Limb (tissue), 2 donors: ENCODE data around the gene SLC15A3.
"Not testable (repeated sequence)": the region's sequence is repeated elsewhere in the genome, so short reads cannot be mapped to it uniquely, and the experiment has no call there.

ENCODE experiments used
- DNase-seq, 2 donors: peaks; one replicate each; pipeline ENCODE4 v3.0.0-alpha.2; 2016; ENCODE audit errors: extremely low spot score in 2 of 2

Gene SLC15A3

GRCh38 chr11:60914633-60915247 lies 37.2 kb downstream of the SLC15A3 start:
- peak; percentile 53 to 76 for DNase-seq

DNA sequence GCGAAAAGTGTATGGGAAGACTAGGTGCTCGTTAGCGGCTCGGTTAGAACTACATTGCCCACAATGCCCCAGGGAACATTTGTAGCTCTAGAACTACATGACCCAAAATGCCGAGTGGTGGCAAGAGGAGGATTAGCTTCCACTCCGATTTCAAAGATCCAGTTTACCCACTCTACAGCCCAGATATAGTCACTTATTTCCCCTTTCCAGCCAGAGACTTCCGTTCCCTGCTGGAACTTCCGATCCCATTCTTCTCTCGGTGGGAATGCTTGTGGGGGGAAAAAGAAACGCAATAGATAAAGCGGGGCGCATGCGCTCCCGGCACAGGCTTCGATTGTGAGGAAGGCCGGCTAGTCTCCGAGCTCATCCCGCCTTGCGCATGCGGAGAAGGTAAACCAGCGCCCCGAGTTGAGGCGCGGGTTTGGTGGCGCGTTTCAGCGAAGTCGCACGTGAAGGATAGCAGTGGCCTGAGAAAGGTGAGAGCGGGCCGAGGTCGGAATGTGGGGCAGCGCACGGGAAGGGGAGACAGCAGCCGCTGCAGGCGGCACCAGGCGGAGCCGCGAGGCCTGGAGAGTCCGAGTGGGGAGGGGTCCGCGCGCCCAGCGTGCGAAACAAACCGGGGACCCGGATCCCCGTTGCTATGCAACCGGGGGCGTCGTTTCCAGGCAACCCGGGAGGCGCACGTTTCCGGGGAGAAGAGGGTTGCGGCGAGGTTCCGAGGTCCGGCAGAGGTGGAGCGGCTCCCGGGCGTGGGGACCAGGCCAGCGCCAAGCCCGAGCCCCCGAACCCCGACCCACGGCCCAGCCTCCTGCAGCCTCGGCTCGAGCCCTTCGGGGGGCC lies 38.0 kb downstream of the SLC15A3 start, which contains the start of gene TMEM109:
Gene TMEM109, plus strand, starts transcription at position 366 of the 840 bp plus-strand sequence. CDS start 5,536 bp downstream, outside the sequence.
- DNase-seq: peak; percentile 91 to 93

DNA sequence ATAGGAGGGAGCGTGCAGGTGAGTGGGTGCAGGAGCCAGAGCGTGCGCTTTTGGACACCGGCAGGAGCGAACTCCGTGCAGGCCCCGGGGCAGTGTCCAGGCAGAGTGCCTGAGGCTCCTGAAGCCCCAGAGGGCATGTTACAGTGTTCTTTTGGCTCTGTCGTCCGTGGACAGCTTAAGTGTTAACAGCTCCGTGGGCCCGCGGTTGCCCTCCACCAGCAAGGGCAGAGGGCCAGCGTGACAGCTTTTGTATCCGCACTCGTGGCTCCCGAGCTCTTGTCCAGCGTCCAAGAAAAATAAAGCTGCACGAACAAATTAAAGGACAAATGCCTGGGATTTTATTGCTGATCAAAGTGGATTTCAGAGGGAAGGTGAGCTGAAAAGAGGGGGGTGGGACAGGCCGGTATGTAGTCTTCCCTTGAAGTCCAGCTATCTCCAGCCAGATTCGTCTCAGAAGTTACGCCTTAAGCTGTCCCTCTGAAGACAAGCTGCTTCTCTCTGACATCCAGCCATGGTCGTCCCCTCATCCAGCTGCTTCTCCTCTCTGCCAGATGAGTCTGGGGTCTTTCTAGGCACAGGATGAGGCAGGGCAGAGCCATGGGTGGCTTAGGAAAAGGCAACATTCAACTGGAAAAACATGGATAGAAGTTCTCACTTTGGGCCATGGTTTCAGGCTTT lies 39.0 kb downstream of the SLC15A3 start:
- DNase-seq: no peak

GRCh38 chr11:60912223-60912850 lies 39.6 kb downstream of the SLC15A3 start:
- DNase-seq: no peak

- DNase-seq: no peak
These were observed 41.1 kb downstream of the SLC15A3 start for GRCh38 chr11:60910711-60911380.

GRCh38 chr11:60910281-60910687 lies 41.7 kb downstream of the SLC15A3 start:
- DNase-seq: no peak

DNA sequence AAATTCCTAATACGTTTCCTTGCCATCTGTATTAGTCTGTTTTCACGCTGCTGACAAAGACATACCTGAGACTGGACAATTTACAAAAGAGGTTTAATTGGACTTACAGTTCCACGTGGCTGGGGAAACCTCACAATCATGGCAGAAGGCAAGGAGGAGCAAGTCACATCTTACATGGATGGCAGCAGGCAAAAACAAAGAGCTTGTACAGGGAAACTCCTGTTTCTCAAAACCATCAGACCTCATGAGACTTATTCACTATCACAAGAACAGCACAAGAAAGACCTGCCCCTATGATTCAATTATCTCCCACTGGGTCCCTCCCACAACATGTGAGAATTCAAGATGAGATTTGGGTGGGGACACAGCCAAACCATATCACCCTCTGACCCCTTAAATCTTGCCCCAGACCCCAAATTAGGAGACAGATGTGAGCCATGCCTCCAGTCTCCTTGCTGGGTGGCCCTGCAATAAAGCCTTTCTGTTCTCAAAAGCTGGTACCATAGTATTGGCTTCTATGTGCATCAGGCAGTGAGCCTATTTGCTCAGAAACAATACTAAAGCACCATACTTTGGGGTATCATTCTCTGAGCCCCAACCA lies 42.2 kb downstream of the SLC15A3 start:
- DNase-seq: not testable (repeated sequence)

DNA sequence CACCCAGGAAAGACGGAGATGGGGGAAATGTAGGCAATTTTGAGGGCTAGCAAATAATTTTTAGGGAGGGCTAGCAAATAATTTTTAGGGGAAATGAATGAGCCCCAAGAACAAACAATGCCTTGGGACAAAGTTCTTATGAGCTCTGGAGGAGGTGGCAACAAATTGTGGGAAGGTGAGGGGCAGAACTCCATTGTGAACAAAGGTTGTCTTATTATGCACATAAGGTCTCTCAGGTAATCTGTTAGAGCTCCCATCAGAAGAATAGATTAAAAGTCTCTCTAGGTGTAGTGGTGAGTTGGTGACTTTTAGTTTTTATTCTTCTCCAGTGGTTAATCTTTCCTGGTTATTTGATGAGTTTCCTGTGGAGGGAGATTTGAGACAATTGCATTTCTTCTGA lies 43.2 kb downstream of the SLC15A3 start:
- DNase-seq: no peak

DNA sequence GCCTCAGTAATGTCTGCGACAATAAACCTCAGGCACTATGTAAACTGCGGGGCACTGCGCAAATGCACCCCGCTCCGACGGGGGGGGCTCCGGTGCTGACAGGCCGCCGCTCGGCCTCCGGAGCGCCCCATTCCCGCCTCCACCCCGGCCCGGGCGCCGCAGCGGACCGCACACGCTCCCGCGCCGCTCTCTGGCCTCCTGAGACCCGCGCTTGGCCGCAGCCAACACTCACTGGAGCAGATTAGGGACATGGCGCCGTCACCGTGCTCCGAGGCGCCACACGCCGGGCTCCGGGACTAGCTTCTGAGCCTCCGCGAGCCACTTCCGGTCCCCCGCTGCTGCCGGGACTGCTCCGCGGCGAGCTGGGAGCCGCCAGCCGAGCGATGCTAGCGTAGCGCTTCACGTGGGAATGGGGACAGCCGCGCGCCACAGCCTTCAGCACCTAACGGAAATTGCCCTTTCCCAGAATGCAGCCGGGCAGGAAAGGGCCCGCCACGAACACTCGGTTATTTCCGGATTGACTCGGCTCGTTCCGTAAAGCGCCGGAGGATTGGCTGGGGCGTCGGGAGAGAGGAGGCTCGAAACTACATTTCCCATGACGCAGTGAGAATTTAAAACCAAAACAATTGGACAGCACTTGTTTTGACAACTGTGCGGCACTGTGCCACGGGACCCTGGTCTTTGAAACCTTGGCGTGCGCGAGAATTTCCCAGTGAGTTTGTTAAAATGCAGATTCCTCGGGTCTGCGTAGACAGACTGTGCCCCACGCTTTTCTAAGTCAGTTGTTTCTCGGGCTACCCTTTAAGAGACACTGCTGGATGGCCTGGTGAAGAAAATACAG lies 45.6 kb downstream of the SLC15A3 start, which contains the start of gene PRPF19:
Gene PRPF19, minus strand, starts transcription at position 454 of the 841 bp plus-strand sequence. Its CDS starts 203 bp downstream, at position 251.
- DNase-seq: peak; percentile 98 to 99

DNA sequence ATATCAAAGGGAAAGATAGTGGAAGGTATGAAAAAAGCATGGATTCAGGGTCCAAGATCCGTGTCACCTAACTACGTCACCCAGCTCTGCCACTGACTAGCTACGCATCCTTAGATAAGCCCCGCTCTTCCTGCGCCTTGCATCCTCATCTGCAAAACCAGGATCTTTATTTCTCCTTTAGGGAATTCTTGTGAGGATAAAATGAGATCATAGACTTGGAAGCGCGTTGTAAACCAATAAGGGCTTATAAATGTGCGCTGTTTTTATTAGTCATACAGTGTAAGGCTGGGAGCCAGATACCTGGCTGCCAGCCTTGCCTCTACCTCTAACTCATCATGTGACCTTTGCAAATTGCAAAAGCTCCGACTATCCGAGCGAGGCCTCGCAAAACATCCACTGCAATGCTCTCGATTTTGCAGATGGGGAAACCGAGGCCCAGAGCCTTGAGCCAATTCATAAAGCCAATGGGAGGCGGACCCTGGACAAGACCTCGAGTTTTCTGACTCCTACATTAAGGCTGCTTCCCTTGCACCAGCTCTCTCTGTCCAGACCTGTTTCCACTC lies 46.3 kb downstream of the SLC15A3 start:
- no peak for DNase-seq

DNA sequence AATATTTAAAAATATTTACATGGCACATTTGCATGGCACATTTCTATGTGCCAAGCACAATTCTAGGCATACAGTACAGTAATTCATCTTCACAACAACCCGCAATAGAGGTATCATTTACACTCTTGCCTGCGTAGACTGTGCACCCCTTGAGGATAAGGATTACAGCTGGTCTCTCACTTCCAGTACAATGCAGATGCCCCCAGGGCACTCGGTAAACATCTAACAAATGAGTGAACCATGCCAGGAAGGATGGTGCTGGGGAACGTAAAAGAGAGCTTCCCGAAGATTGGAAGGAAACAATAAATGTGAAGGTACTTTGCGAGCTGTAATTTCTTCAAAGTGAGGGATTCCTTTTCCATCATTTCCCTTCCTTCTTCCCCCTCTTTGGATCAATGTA lies 46.9 kb downstream of the SLC15A3 start:
- DNase-seq: no peak

DNA sequence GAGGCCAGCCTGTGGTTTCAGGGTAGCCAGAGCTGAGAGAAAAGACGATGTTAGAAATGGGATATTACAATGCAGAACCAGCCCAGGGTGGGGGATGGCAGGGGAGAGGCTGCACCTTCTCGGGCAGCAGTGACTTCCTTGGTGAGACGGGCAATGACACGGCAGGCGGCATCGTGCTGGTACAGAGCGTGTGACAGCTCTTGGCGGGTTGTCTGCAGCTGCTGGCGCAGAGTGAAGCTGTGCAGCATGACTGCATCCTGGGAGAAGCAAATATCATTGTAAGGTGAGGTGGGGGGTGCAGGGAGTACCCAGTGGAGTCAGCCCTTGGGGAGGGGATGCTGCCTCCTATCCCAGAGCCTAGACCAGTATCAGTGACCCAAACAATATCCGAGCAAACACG lies 49.4 kb downstream of the SLC15A3 start:
- DNase-seq: no peak

DNA sequence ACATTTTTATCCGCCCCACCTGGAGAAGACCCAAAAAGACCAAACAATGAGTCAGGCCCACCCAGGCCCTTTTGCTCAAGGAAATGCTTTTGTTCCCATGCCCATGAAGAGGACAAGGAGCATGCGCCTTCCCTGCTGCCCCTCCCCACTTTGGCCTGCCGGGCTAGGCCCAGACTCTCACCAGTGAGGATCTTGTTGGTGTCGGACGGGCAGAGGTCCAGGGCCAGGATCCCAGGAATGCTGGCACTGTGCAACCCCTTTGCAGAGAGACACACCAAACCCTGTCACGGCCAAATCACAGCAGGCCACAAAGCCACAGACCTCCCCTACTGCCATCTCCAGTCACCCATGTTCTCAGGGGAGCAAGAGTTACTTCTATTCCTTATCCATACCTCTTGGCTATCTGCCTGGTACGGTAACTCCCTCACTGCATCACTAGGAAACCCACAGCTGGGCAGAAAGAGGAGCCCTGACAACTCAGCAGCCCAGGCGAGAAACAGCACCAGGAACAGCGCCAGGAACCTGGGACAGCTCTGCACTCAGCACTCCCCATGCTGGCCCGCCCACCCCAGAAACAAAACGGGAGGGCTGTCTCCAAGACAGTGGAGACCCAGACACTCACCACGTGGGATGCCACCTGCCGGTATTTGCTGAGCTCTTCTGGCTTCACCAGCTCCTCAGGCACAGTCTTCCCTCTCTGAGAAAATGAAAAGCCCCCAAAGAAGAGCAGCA lies 51.1 kb downstream of the SLC15A3 start:
- DNase-seq: no peak

GRCh38 chr11:60899977-60900376 lies 52.0 kb downstream of the SLC15A3 start:
- no peak for DNase-seq

GRCh38 chr11:60899046-60899936 lies 52.7 kb downstream of the SLC15A3 start:
- DNase-seq: peak in 1 of 2 donors; percentile 53

DNA sequence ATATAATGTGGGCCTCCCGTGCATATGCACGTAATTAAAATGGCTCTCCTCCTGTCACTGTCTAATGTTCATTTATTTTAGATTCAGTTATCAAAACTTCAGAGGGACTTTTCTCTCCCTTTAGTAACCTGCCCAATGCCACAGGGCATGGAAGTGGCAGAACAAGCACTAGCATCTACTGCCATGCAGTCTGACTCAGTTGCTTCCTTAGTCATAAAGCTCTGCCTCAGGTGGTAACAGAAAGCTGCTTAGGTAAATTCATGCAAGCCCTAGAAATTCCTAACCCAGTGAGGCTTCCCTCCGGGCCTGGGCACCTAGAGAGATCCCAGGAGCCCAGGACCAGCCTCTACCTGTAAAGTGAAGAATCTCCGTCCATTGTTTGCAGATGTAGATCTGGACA lies 54.5 kb downstream of the SLC15A3 start:
- no peak for DNase-seq

- DNase-seq: no peak
These were observed 56.3 kb downstream of the SLC15A3 start for GRCh38 chr11:60895687-60896086.
